ENCODE data around the gene SETD3.

Gene SETD3

DNA sequence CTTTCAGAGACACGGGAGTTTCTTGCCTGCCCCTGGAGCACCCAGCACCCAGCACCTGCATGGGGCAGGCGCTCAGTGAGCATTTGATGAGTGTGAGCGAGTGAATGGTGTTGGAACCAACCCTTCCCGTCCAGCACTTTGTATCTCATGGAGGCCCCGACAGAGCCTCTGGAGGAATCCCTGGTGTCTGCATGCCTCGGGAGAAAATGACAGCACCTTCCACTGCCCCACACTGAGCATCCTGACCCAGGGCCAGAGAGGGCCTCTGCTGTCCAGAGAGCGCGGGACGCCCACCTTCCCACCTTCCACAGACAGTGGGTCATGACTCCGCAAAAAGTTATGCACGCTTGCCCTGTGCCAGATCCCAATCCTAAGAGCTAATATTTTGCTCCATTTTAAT is 105.7 kb downstream of the SETD3 start:
- Histone ChIP-seq H3K27ac (no peak overlapping the region), H3K27me3 (ENCODE audit: insufficient read depth, low read depth) (no peaks in the 10 kb centered on the region), H4K20me1 (ENCODE audit: insufficient read depth) (no peaks in the 10 kb centered on the region), H2AFZ (ENCODE audit: low read depth) (no peak overlapping the region), H3K79me2 (ENCODE audit: insufficient read depth, low read depth) (no peaks in the 10 kb centered on the region), H3K4me3 (IDR thresholded peaks at IDR 0.05; ENCODE audit: insufficient read depth, low read depth, low read length) (no peak overlapping the region), H3K4me2 (no peak overlapping the region), H3K36me3 (ENCODE audit: insufficient read depth) (no peaks in the 10 kb centered on the region), H3K4me1 (ENCODE audit: low read depth, poor library complexity, severe bottlenecking) (no peaks in the 10 kb centered on the region), H3K9ac (no peak overlapping the region)
- TF ChIP-seq, protein P1, sequence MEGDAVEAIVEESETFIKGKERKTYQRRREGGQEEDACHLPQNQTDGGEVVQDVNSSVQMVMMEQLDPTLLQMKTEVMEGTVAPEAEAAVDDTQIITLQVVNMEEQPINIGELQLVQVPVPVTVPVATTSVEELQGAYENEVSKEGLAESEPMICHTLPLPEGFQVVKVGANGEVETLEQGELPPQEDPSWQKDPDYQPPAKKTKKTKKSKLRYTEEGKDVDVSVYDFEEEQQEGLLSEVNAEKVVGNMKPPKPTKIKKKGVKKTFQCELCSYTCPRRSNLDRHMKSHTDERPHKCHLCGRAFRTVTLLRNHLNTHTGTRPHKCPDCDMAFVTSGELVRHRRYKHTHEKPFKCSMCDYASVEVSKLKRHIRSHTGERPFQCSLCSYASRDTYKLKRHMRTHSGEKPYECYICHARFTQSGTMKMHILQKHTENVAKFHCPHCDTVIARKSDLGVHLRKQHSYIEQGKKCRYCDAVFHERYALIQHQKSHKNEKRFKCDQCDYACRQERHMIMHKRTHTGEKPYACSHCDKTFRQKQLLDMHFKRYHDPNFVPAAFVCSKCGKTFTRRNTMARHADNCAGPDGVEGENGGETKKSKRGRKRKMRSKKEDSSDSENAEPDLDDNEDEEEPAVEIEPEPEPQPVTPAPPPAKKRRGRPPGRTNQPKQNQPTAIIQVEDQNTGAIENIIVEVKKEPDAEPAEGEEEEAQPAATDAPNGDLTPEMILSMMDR (conservative IDR thresholded peaks at IDR 0.05; ENCODE audit: low read depth, low read length), result no peak

DNA sequence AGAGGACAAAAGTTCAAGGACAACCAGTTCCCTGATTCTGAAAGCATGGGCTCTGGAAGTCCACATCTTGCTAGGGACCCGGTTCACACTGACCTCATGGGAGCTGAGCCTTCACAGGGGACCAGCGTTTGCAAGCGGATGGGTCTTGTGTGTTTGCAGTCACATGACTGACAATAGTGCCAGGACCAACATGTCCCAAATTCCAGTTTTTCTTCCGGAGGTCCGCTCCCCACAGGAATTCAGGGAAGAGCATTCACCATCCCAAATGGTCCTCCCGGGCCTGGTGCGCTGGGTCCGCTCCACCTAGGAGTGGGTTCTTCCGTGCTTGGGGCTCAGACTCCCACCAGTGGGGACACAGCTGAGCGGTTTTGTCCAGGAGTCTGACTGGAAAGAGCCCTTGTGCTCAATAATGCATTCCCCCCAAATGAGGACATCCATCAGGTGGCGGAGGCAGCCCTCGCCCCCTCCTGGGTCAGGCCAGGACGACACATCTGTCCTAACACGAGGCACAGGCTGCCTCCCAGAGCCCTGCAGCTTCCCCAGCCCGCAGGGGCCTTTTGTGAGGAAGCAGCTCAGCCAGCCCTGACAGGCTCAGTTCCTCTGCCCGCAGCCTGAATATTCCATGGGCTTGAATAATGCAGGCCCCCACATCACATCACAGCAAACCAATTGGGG is 116.9 kb downstream of the SETD3 start:
- no peaks in the 10 kb centered on the region for H3K27me3 ChIP-seq (ENCODE audit: insufficient read depth, low read depth)
- H3K4me1 ChIP-seq (ENCODE audit: low read depth, poor library complexity, severe bottlenecking), result no peaks in the 10 kb centered on the region
- no peak overlapping the region for H3K4me3 ChIP-seq (IDR thresholded peaks at IDR 0.05; ENCODE audit: insufficient read depth, low read depth, low read length)
- no peaks in the 10 kb centered on the region for H3K36me3 ChIP-seq (ENCODE audit: insufficient read depth)
- no peak overlapping the region for H3K27ac ChIP-seq
- H3K9ac ChIP-seq, result no peak overlapping the region
- TF ChIP-seq, protein P1 (conservative IDR thresholded peaks at IDR 0.05; ENCODE audit: low read depth, low read length), result no peak
- H3K4me2 ChIP-seq, result no peak overlapping the region
- H4K20me1 ChIP-seq (ENCODE audit: insufficient read depth), result no peaks in the 10 kb centered on the region
- no peaks in the 10 kb centered on the region for H3K79me2 ChIP-seq (ENCODE audit: insufficient read depth, low read depth)
- H2AFZ ChIP-seq (ENCODE audit: low read depth), result no peak overlapping the region

DNA sequence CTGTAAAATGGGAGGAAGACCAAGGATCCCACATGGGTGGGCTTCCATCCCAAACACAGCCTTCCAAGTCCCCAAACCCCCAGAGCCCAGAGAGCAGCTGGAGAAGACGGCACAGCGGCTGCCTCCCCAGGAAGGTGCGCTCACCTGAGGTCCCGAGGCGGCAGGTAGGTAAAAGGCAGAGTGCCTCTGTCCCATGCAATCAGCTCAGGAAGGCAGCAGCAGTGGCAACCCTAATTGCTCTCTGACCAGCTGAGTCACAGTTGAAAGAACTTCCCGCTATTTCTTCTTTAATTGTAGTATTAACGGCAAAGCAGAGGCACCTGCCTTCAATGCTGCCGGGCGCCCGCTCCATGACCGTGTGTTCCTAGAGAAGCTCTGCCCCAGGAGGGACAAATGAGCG is 117.6 kb downstream of the SETD3 start:
- H3K4me1 ChIP-seq (ENCODE audit: low read depth, poor library complexity, severe bottlenecking), result no peaks in the 10 kb centered on the region
- no peaks in the 10 kb centered on the region for H4K20me1 ChIP-seq (ENCODE audit: insufficient read depth)
- no peaks in the 10 kb centered on the region for H3K27me3 ChIP-seq (ENCODE audit: insufficient read depth, low read depth)
- no peak overlapping the region for H3K27ac ChIP-seq
- H3K4me2 ChIP-seq, result no peak overlapping the region
- no peak overlapping the region for H2AFZ ChIP-seq (ENCODE audit: low read depth)
- TF ChIP-seq, protein P1 (conservative IDR thresholded peaks at IDR 0.05; ENCODE audit: low read depth, low read length), result no peak
- H3K9ac ChIP-seq, result no peak overlapping the region
- no peaks in the 10 kb centered on the region for H3K36me3 ChIP-seq (ENCODE audit: insufficient read depth)
- H3K79me2 ChIP-seq (ENCODE audit: insufficient read depth, low read depth), result no peaks in the 10 kb centered on the region
- no peak overlapping the region for H3K4me3 ChIP-seq (IDR thresholded peaks at IDR 0.05; ENCODE audit: insufficient read depth, low read depth, low read length)

DNA sequence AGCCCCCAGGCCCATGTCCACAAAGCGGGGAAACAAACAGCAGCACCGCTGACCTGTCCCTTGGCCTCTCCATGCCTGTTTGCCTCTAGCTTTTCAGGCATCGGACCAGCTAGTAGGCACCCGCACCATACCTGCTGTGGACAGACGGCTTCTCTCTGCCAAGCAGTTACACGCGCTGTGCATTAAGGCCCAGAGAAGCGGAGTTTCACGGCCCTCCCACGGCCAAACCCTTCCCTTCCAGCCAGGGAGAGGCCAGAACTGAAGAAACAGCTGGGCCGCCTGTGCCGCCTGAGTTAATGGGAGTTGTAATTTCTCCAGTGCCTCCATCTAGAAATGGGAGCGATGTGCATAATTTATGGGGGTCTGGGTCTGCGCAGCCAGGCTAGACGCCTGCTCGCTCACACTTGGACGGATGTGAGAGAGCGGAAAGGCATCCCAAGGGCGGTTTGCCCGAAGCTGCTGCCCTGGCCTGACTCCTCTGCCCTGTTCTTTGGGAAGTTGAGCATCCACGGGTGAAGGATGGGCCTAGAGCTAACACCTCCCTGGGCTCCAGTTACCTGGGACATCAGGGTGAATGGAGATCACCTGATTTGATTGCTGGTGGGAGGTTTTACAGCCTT is 119.0 kb downstream of the SETD3 start:
- Histone ChIP-seq H3K79me2 (ENCODE audit: insufficient read depth, low read depth) (no peaks in the 10 kb centered on the region), H4K20me1 (ENCODE audit: insufficient read depth) (no peaks in the 10 kb centered on the region), H3K4me3 (IDR thresholded peaks at IDR 0.05; ENCODE audit: insufficient read depth, low read depth, low read length) (no peak overlapping the region), H3K27ac (no peak overlapping the region), H3K9ac (no peak overlapping the region), H2AFZ (ENCODE audit: low read depth) (no peak overlapping the region), H3K27me3 (ENCODE audit: insufficient read depth, low read depth) (no peaks in the 10 kb centered on the region), H3K4me1 (ENCODE audit: low read depth, poor library complexity, severe bottlenecking) (no peaks in the 10 kb centered on the region), H3K4me2 (no peak overlapping the region), H3K36me3 (ENCODE audit: insufficient read depth) (no peaks in the 10 kb centered on the region)
- TF ChIP-seq, protein P1 (conservative IDR thresholded peaks at IDR 0.05; ENCODE audit: low read depth, low read length), result no peak

All from KMS-11 (cell line).